KOPT-K1 (cell line): Measurements from ENCODE around the gene PCDHA6.
"Not testable (repeated sequence)": the region's sequence is repeated elsewhere in the genome, so short reads cannot be mapped to it uniquely, and the experiment has no call there.

ENCODE experiments used
- H3K27ac ChIP-seq: fragments of 200-600 bp; sonication (generic); 2 replicates; pipeline ENCODE4 v1.5.1; 2016; ENCODE audit warnings: antibody characterized with exemption, mild to moderate bottlenecking, low read depth, low read length; ENCODE audit not compliant: poor library complexity, severe bottlenecking
- H3K36me3 ChIP-seq: fragments of 200-600 bp; sonication (generic); 2 replicates; pipeline ENCODE4 v1.5.1; 2017; ENCODE audit warnings: antibody characterized with exemption, mild to moderate bottlenecking, low read length, moderate library complexity; ENCODE audit not compliant: insufficient read depth
- H3K9me3 ChIP-seq: fragments of 200-600 bp; sonication (generic); 2 replicates; pipeline ENCODE4 v1.5.1; 2017; ENCODE audit warnings: antibody characterized with exemption, low read length, mild to moderate bottlenecking; ENCODE audit not compliant: insufficient read depth, poor library complexity, severe bottlenecking

Gene PCDHA6

GRCh38 chr5:140870221-140871201 is 42.8 kb downstream of the PCDHA6 start:
- Histone ChIP-seq H3K9me3 (no peaks in the 10 kb centered on the region), H3K27ac (no peak overlapping the region), H3K36me3 (no peaks in the 10 kb centered on the region)

GRCh38 chr5:140875085-140876065 is 47.6 kb downstream of the PCDHA6 start, which contains the start of gene PCDHA12:
Gene PCDHA12 (plus strand): TSS chr5:140875308. CDS start chr5:140875473, 165 bp downstream.
- H3K36me3 ChIP-seq = no peaks in the 10 kb centered on the region
- H3K27ac ChIP-seq = no peak within 1 kb of the TSS
- H3K9me3 ChIP-seq = no peaks in the 10 kb centered on the region

- not testable (repeated sequence) for H3K9me3 ChIP-seq, H3K36me3 ChIP-seq, H3K27ac ChIP-seq
These were observed 48.9 kb downstream of the PCDHA6 start for GRCh38 chr5:140876541-140877261.

GRCh38 chr5:140877262-140877581 is 49.5 kb downstream of the PCDHA6 start:
- no peaks in the 10 kb centered on the region for H3K36me3 ChIP-seq

More at GRCh38 chr5:140877262-140877581, 49.5 kb downstream of the PCDHA6 start:
- Histone ChIP-seq H3K27ac (no peak overlapping the region), H3K9me3 (no peaks in the 10 kb centered on the region)
